ENCODE data around the gene MAD2L2.

Gene MAD2L2

DNA sequence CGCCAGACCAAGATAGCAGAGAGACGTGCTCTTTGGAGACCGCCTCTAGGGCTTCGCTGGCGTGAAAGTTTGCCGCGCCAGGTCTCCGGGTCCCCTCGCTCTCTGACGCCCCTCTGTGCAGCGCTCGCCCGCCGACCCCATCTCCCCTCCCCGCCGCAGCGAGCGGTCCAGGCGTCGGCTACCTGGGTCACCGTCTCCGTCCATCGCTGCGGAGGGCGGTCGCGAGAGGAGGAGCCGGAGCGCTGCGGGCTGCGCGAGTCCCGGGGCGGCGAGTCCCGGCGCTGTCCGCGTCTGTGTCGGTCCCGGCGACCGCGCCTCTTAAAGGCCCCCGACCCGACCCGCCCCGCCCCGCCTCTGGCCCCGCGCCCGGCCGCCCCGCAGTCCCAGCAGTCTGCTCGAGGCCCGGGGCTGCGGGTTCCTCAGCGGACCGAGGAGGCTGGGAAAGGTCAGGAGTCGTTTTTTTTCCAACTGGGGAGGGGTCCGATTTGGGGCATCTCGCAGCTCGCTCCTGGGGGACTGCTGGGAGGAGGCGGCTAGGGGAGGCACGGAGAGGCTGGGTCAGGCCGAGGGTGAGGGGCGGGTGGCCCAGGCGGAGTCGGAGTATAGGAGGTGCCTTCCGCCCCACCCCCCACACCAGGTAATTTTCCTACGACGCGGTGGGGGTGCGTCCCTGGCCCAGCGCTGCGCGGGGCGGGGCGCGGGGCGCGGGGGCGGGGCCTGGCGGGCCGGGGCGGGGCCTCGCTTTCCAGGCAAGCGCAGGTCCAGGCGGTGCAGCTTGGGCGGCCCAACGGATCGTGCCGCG is 26.6 kb downstream of the MAD2L2 start, which contains the start of the genes FBXO2 and FBXO44:
Gene FBXO2, minus strand, starts transcription at position 293 of the 802 bp plus-strand sequence. Its CDS starts 89 bp downstream, at position 204.
Gene FBXO44, plus strand, starts transcription at position 741 of the 802 bp plus-strand sequence. CDS start 959 bp downstream, outside the sequence.
- FAIRE-seq: peak; percentile 26
- DNase-seq (ENCODE audit: insufficient read length, low spot score): peak; percentile 50

DNA sequence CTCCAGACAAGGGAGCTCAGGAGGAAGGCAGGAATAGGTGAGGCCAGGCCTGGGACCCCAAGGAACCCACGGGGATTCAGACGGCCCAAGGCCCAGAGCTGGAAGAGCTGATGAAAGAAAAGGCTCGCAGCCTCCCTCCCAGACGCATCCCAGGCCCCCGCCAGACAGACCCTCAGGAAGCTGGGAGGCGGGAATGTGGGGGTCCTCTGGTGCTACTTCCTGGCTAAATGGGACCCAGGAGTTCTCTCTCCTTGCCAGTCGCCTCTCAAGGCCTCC is 27.1 kb downstream of the MAD2L2 start:
- no peak for FAIRE-seq
- DNase-seq (ENCODE audit: insufficient read length, low spot score): no peak

DNA sequence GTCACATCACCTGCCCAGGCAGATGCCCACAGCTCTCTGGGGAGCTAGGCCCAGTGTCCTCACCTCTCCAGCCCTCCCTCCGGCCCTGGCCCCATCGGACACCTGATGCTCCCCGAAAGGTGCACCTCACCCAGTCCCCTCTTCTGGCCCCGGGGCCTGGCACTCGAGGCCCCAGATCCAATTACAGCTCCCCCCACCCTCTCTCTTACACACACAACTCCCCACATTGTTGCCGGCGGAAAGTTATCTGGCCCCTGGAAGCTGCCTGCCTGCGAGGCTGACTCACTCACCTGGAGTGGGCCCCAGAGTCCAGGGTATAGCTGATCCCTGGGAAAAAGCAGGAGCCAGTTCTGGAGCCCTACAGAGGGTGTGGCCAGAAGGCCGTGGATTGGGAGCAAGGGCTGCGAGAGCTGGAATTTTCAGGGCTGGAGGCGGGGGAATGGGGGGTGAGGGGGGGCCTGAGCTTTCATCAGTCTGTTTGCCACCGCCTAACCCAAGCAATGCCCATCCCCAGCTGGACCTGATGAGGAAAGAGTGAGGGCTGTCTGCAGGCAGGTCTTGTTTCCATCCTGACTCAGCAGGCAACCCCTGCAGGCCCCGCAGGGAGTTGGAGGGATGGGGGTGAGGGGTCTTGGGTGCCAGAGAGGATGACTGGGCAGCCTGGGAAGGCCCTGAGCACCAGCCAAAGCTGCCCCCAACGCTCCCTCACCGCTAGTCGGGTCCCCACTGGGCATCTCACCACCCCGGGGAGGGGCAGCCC is 27.7 kb downstream of the MAD2L2 start:
- FAIRE-seq (peak; percentile 65), DNase-seq (ENCODE audit: insufficient read length, low spot score) (peak; percentile 81)

DNA sequence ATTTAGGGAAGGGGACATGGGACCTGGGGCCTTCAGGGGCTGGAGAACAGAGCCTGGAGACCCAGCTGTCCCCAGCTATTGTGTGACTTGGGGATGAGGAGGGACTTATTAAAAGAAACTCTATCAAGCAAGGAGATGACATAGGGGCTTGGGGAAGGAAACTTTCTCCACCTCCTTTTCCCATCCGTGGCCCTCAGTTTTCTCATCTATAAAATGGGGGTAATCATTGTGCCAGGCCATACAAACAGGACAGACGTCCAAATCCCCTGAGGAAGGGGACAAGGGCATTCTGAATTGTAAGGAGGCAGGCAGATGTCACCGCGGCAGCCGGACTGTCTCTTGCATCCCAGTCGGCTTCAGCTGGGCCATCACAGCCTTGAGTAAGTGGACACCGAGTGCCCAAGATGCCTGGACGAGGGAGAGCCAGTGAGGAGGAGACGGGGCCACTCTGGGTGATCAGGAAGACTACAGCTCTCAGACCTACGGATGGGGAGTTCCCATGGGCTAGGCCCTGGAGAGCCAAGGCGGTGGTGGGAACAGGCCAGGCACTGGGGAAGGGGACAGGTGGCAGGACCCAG is 28.7 kb downstream of the MAD2L2 start:
- FAIRE-seq: no peak
- DNase-seq (ENCODE audit: insufficient read length, low spot score): no peak

DNA sequence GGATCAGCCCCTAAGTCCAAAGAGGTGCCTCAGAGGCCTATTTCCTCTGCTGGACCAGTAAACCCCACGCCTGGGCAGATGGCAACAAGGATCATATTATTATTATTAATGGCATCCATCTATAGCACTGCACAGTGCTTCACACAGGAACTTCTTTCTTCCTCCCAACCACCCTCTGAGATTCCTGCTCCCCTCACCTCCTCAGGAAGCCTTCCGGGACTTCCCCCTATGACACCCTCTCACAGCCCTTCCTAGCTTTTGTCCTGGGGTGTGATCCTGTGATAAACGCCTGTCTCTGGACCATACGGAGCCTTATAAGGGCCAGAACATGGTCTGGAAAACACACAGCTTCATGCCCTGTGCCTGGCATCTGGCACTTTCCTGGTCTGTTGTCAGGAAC is 29.9 kb downstream of the MAD2L2 start:
- DNase-seq (ENCODE audit: insufficient read length, low spot score) (no peak), FAIRE-seq (no peak)

DNA sequence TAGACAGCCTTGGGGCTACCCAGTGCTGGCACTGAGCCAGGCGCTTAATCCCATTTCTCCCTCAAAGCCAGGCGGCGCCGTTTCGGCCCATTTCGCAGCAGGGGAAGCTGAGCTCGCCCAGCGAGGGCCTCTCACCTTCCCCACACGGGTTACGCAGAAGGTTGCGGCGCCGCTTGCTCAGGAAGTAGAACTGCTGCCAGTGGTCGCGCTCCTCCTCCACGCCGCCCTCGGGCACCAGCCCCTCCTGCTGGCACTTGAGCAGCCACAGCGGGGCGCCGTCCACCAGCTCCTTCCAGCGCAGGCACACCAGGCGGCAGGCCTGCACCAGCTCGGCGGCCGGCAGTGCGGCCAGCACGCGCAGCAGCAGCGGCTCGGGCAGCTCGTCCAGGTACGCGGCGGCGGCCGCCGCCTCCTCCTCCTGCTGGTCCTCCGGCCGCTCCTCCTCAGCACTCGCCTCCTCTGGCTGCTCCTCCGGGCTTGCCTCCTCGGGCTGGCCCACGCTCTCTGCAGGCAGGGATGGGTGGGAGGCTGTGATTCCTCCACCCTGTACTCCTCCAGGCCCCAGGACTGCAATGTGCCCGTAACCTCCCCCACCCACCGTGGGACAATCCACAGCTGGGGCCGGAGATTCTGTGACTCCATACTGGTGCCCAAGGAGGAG is 30.5 kb downstream of the MAD2L2 start:
- FAIRE-seq (no peak), DNase-seq (ENCODE audit: insufficient read length, low spot score) (no peak)

DNA sequence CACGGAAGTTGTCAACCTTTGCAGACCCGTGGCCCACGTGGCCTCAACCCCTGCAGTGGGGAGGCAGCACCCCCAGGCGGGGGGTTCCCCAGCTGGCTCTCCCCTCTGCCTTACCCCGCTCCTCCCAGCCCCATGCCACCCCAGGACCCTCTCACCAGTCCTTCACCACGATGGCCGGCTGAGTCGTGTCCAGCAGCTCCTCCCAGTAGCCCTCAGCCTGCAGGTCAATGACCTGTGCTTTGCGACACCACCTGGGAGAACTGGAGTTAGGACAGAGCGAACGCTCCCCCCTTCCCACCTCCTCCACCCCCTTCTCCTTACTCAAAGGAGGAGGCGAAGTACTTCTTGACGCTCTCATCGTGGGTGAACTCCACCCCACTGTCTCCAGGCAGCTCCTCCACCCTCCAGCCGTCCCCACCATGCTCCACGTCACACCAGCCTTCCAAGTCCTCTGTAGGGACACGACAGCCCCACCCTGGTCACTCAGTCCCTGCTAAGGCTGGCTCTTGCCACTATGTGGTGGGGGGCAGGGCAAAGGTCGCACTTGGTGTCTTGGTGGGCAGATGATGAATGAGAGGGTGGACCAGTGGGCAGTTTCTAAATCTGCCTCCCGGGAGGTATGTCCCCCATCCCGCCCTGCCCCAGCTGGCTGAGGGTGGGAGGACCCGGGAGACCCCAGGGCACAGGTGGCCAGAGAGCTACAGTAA is 31.2 kb downstream of the MAD2L2 start:
- no peak for FAIRE-seq
- no peak for DNase-seq (ENCODE audit: insufficient read length, low spot score)

DNA sequence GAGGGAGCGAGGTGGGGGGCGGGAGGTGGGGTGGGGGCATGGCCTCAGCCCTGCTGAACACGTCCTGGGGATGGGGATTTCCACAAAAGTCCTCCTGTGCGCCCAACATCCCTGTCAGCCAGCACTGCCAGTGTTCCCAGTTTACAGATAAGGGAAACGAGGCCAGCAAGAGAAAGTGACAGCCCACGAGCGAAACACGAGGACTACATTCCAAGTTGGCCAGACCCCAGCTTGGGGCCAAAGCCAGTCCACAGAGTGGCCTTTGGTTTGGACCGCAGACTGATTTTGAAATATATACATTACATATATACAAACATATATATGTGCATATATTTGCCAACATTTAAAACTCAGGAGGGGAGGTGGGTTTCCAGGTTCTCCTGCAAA is 31.7 kb downstream of the MAD2L2 start:
- no peak for DNase-seq (ENCODE audit: insufficient read length, low spot score)
- no peak for FAIRE-seq

DNA sequence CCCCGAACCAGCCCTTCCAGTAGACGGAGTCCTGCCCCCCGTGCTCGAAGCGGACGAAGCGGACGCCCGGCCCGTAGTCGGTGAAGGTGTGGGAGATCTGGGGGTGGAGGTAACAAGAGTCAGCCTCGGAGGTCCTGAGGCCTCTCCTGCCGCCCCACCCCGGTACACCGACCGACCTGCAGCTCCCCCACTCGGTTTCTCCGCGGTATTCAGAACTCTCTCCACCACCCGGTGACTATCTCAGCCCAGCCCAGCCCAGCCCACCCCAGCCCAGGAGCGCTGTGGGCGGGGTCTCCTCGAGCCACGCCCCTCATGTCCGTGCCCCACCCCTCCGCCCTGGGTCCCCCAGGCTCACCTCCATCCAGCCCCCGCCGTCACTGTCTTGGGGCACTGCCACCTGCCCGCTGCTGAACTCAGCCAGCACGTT is 32.2 kb downstream of the MAD2L2 start:
- DNase-seq (ENCODE audit: insufficient read length, low spot score) (no peak), FAIRE-seq (no peak)

DNA sequence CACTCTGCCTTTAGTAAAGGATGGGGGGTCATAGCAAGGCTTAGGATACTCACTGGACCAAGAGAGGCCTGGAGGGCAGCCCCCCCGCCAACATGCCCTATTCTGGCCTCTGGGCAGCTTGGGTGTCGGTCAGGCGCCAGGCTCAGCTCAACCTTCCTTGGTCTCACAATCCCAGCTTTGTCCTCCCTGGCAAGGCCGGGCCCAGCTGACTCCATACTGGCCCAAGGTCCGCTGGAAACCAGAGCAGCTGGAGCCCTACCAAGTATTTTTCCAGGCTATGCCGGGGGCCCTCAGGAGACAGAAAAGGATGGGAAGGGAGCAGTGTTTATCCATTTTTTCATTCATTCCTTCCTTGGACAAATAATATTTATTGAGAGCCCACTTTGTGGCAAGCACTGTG is 32.9 kb downstream of the MAD2L2 start:
- FAIRE-seq: no peak

DNA sequence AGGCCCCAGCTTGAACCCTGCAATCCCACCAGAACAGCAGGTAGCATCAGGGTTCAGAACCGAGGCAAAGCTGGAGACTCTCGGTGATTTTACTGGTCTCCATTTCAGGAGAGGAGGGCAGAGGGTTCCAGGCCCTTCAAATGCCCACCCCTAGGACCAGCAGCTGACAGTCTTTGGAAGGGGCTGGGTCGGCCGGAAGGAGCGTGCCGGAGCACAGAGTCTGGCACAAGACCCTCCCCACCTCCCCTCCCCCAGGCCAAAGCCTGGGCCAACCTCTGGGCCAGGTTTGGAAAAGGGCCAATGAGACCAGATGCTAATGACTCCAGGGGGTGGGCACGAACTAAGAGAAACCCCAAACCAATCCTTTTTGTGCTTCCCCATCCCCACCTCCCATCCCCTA is 33.6 kb downstream of the MAD2L2 start:
- no peak for FAIRE-seq
- DNase-seq (ENCODE audit: insufficient read length, low spot score): no peak

More for the DNA sequence above, 32.9 kb downstream of the MAD2L2 start:
- no peak for DNase-seq (ENCODE audit: insufficient read length, low spot score)

DNA sequence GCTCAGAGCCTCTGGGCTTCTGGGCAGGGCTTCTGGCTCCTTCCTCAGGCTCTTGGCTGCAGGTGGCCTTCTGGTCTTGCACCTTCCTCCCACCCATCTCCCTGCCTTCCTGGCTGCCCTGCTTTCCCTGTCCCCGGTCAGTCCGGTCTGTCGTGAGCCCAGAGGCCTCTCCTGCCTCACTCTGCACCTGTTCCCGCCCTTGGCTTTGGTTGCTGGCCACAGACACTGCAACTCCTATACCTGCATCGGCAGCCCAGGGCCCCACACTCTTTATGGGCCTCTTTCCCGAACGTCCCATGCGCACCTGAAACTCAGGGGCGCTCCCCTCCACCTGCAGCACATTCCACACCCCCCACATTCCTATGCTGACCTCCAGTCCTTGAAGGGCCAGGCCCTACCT is 34.6 kb downstream of the MAD2L2 start:
- FAIRE-seq (no peak), DNase-seq (ENCODE audit: insufficient read length, low spot score) (no peak)

DNA sequence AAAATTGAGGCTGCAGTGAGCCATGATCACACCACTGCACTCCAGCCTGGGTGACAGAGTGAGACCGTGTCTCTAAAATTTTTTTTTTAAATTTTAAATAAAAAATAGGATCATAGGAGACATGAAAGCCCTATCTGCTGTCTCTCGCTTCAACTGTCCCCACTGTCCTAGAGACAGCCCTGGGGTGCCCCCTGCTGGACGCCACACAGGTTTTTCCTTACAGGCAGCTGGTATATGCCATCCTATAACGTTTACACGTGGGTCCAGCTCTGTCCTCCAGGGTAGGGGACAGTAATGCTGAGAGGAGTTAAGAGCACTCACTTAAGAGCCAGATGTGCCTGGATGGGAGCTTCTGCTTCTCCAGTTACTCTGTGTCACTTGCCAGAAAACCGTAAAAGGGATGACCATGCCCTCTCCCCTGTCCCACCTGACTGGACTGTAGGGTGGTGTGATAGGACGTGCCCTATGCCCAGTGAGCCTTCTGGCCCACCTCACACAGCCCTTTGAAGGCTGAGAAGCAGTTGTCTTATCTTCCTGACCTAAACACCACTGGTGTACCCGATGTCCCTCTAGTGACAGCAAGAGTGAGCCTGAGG is 35.2 kb downstream of the MAD2L2 start:
- FAIRE-seq: no peak
- DNase-seq (ENCODE audit: insufficient read length, low spot score): peak; percentile 68

DNA sequence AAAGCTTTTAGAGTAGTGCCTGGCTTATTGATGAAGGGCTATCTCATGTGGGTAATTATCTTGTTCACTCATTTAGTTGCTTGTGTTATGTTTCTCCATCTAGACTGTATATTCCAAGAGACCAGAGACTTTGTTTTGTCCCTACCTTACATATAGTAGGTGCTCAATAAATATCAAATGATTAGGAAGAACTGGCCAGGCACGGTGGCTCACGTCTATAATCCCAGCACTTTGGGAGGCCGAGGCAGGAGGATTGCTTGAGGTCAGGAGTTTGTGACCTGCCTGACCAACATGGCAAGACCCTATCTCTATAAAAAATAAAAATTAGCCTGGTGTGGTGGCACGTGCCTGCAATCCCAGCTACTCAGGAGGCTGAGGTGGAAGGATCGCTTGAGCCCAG is 35.7 kb downstream of the MAD2L2 start:
- no peak for FAIRE-seq

DNA sequence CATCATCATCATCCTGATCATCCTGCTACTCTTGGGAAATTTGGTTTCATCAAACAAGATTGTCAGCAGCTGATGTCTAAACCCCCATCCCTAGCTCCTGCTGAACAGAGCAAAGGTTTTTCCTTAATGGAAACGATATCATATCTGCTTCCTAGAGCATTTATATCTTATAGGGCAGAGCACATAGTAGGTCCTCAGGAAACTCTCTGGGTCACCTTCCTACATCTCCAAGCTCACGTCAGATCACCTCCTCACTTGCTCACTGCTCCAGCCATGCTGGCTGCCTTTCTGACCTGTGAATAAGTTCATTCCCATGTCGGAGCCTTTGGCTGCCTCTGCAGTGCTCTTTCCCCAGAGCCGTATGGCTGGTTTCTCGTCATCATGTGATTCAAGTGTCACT is 37.2 kb downstream of the MAD2L2 start:
- no peak for DNase-seq (ENCODE audit: insufficient read length, low spot score)
- FAIRE-seq: no peak

More for the DNA sequence above, 35.7 kb downstream of the MAD2L2 start:
- no peak for DNase-seq (ENCODE audit: insufficient read length, low spot score)

DNA sequence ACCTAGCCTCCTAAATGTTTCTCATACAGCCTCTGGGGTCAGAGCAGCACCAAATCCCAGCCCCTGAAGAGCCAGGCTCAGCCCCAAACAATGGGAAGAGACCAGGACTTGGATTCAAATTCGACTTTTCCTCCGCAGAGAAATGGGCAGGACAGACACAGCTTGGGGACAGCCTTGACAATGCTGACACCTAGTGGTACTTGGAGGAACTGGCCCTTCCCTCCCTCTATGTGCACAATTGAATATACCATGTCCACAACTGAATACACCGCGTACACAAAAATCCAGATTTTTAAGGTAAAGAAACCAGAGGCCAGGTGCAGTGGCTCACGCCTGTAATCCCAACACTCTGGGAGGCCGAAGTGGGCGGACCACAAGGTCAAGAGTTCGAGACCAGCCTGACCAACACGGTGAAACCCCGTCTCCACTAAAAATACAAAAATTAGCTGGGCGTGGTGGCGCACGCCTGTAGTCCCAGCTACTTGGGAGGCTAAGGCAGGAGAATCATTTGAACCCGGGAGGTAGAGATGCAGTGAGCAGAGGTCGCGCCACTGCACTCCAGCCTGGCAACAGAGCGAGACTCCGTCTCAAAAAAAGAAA is 38.4 kb downstream of the MAD2L2 start:
- peak; percentile 69 for DNase-seq (ENCODE audit: insufficient read length, low spot score)
- peak; percentile 80 for FAIRE-seq

DNA sequence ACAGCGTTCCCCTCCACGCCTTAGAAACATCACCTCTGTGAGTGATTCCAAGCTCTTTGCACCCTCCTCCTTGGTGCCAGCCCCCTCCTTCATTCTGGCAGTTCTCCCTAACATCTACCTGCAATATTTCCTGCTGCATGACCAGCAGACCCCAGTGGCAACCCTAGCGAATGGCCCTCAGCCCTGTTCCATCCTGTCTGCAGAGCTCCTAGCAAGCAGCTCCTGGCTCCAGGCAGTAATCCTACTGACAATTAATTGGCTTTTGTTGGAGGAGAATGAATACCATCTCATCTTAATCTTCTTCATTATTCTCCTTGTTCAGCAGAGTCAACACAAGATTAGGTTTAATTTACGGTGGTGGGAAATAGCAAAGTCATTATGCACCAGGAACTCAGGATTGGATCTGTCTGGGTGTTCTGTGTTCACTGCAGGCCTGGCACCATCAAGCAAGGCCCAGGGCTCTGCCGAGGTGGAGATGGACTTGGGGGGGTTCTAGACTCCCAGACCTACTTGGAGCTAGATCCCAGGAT is 39.1 kb downstream of the MAD2L2 start:
- DNase-seq (ENCODE audit: insufficient read length, low spot score): no peak
- FAIRE-seq: no peak

DNA sequence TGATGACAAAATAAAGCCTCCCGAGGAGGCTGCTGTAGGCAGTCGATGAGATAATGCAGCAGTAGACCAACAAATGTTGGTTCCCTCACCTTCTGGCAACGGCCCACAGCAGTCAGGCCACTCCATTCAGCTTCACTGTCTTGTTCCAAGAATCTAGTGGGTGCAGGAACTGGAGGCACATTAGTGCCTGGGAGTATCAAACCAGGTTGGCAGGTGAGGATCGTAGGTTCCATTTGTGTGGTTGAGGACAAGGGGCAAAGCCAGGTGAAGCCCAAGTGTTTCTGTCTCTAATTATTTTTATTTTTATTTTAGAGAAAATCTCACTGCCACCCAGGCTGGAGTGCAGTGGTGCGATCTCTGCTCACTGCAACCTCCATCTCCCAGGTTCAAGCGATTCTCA is 40.0 kb downstream of the MAD2L2 start:
- FAIRE-seq: no peak
- no peak for DNase-seq (ENCODE audit: insufficient read length, low spot score)

DNA sequence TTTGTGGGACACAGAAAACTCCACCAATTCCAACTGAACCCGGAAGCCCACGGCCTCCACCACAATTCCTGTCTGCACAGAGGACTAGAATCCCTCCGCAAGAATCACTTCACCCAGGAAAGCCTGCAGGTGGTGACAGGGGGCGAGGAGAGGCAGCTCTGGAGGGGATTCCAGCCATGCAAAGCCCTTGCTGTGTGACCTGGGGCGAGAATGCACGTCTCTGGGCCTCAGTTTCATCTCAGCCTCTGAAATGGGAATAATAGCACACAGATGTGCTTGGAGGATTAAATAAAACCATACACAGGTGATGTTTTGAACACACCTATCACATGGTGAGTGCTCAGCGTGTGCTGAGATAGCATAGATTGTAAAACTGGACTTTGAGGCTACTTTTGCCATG is 40.8 kb downstream of the MAD2L2 start:
- no peak for FAIRE-seq
- no peak for DNase-seq (ENCODE audit: insufficient read length, low spot score)

DNA sequence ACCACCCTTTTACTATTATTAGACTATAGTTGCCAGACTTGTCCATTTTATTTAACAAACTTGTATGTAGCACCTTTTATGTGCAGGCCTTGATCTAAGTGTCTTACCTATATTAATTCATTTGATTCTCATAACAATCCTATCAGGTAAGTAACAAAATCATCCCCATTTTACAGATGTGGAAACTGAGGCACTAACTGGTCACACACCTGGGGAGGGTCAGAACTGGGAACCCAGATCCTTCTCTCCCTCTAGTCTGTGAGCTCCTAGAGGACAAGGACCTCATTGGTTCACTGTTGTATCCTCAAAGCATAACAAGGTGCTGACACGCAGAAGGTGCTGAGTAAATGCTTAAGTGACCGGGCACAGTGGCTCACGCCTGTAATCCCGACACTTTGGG is 41.6 kb downstream of the MAD2L2 start:
- no peak for DNase-seq (ENCODE audit: insufficient read length, low spot score)
- FAIRE-seq: no peak

All from HTR-8/SVneo (cell line).